CD4-positive, alpha-beta T cell treated with Interferon alpha-2 for 1 hour (primary cell): ENCODE measurements around the gene CBLL2.
"Not testable (repeated sequence)": the region's sequence is repeated elsewhere in the genome, so short reads cannot be mapped to it uniquely, and the experiment has no call there.

Experiments used
- DNase-seq, 2 donors: peaks; one replicate each; pipeline ENCODE4 v3.0.0-alpha.2; 2020 to 2022

Gene CBLL2, protein sequence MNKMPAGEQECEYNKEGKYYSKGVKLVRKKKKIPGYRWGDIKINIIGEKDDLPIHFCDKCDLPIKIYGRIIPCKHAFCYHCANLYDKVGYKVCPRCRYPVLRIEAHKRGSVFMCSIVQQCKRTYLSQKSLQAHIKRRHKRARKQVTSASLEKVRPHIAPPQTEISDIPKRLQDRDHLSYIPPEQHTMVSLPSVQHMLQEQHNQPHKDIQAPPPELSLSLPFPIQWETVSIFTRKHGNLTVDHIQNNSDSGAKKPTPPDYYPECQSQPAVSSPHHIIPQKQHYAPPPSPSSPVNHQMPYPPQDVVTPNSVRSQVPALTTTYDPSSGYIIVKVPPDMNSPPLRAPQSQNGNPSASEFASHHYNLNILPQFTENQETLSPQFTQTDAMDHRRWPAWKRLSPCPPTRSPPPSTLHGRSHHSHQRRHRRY

GRCh38 chrX:22272613-22273012 is at the start of gene CBLL2:
TSS of gene CBLL2 (plus strand) at chrX:22272913. CDS start at chrX:22272992, 79 bp downstream.
- no peak for DNase-seq

DNA sequence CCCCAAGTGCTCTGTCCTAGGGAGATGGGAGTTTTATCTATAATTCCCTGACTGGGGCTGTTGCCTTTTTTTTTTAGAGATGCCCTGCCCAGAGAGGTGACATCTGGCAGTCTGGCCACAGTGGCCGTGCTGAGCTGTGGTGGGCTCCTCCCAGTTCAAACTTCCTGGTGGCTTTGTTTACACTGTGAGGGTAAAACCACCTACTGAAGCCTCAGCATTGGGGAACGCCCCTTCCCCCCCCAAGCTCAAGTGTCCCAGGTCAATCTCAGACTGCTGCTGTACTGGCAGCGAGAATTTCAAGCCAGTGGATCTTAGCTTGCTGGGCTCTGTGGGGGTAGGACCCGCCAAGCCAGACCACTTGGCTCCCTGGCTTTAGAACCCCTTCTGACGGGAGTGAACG is 38.3 kb upstream of the CBLL2 start:
- DNase-seq: no peak

GRCh38 chrX:22237479-22237878 is 35.2 kb upstream of the CBLL2 start:
- no peak for DNase-seq

GRCh38 chrX:22246620-22247019 is 26.1 kb upstream of the CBLL2 start:
- no peak for DNase-seq

GRCh38 chrX:22247169-22247568 is 25.5 kb upstream of the CBLL2 start:
- DNase-seq: no peak

DNA sequence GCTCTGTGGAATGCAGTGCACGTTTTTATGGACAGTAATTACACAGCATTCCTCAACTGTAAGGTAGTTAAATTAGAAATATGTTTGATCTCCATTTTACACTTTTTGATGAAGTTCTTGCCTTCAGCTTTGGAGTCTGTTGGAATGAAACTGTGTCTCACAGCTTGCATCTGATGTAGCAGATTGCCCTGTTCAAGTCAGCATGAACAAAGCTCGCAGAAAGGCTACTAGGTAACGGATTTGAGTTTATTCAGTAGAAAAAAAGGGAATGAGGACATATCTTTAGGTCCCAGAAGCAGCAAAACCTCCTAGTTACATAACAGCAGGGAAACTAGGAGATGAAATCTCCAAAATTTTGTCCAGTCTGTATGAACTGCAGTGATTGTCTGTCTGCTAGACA is 24.3 kb upstream of the CBLL2 start:
- no peak for DNase-seq

DNA sequence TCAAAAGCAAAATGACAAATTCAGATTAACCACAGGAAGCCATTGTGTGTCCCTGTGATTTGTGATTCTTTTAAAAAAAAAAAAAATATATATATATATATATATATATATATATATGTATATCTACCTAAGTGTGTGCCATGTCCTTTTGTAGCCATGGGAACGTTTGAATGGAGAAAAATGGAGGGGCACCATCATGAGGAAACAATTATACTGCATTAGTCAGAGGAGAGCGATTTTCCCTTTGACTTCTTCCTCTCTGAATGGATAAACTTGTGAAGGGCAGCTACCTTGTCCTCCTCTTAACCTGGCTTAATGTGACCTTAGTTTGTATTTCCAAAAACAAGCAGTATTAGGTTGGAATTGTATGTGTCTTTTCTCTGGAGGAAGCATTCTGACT is 23.3 kb upstream of the CBLL2 start:
- no peak for DNase-seq

DNA sequence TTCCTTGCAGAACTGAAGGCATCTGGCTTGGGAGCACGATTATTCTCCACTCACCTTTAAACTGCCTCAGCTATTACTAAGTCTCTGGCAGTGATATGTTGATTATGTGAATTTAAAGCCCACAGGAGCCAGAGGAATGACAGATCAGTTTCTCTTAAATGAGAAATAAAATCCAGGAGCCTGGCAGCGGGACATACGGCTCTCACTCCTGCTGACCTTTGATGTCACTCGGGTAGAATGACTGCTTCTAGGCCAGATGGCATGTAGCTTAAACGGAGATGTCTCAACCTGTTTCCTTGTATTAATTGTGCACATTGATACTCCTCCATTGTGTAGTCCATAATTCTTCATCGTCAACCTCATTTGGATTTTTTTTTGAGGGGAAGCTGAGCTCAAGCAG is 4.0 kb upstream of the CBLL2 start:
- DNase-seq: no peak

GRCh38 chrX:22273714-22274317 is 1.1 kb downstream of the CBLL2 start:
- no peak for DNase-seq

- DNase-seq: no peak
Observed at GRCh38 chrX:22276781-22277180, 4.1 kb downstream of the CBLL2 start.

GRCh38 chrX:22278375-22278774 is 5.7 kb downstream of the CBLL2 start:
- DNase-seq: no peak

- not testable (repeated sequence) for DNase-seq
Observed at GRCh38 chrX:22289209-22289608, 16.5 kb downstream of the CBLL2 start.

DNA sequence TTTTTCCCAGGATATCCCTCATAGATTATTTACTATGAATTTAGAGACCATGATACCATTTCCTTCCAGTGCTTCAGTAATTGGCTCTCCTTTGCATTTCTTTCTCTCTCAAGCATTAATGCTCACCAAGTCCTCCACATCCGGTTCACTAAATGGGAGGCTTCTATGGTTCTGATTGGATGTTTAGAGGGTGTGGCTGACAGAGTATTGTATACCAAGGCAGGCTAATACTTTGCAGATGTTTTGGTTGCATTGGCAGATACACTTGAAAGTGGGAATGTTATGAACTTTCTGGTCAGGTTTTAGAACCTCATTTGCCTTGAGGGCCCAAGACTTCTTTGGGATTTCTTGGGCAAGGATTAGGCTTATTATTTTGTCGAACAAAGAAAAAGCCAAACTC is 24.2 kb downstream of the CBLL2 start:
- DNase-seq: no peak

GRCh38 chrX:22300130-22300529 is 27.4 kb downstream of the CBLL2 start:
- DNase-seq: no peak

DNA sequence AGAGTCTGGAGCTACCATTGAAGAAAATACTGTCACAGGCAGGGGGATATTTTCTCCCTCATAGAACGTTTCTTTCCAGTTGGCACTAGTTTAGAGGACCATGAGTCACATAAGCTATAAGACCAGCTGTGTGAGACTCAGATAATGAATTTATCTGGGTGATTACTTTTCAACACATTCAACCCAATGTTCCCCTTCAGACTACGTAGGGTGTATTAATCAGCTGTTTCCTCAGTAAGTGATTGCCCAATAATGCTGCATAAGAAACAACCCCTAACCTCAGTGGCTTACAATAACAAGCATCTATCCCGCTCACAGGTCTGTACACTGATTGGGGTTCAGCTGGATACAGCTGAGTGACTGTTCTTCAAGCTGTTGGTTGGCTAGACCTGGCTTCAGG is 38.1 kb downstream of the CBLL2 start:
- DNase-seq: no peak

DNA sequence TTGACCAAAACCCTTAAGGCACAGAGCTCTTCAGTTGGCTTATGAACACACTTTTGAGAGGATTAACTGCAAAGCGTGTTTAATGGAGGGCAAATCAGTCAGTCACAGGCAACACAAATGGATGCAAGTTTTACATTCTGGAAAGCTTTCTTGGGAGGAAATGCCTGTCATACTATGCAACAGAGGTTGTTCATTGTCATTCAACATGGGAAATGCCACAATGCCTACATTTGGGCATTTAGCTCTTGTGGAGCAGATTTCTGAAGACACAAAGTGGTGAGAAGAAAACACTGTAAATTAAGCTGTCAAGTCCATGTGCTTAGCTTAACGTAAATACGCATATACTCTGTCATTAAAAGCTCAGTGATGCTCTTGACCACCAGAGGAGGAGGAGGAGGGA is 41.1 kb downstream of the CBLL2 start:
- DNase-seq: no peak

DNA sequence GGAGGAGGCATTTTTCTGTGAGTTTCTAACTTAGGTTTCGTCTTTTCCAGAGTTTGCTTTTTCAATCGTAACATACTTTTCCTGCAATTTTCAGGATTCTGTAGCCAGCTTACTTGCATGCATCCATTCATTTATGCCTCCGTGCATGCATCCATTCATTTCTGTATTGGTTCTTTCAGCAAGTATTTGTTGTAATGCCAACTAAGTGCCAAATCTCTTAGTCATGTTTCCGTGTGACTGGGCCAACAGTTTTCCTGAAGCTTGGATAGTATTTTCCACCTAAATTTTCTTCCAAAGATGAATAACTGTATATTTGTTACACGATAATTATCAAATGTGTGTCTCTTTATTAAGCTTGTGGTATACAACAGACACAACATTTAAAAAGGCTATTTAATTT is 41.5 kb downstream of the CBLL2 start:
- DNase-seq: no peak

DNA sequence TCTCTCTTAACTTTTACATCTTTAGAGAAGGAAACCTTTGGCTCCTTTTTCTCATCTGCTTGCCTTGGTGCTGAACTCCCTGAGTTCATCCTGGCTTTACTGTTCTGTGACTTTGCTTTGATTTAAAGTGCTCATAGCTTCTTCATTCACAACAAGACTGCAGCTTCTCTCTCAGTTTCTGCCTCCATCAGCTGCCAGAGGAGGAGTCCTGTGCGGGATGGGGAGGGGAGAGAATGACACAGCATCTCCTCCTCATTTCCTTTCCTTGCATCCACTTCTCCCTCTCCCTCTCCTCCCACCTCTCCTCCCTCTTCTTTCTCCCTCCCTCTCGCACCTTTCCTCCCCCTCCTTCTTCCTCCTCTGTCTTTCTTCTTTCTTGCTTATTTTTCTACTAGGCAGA is 42.0 kb downstream of the CBLL2 start:
- DNase-seq: no peak

GRCh38 chrX:22315151-22315550 is 42.4 kb downstream of the CBLL2 start:
- no peak for DNase-seq

GRCh38 chrX:22320236-22320873 is 47.6 kb downstream of the CBLL2 start:
- DNase-seq: no peak

- no peak for DNase-seq
Observed at GRCh38 chrX:22323541-22323940, 50.8 kb downstream of the CBLL2 start.
